Panc1 (cell line): ENCODE measurements around the gene PTPN2. TPM values are rescaled to one million over a fixed set of nuclear protein-coding genes. Genes with fewer than 3 reads are reported as not detected.

Source experiments
- ATAC-seq: fragments of 200-7000 bp; cut with Tn5 transposase; 2 replicates; pipeline ENCODE4 v1.9.1; 2020; ENCODE audit warnings: mild to moderate bottlenecking, moderate library complexity
- BruUV-seq: library from RNA; stranded (reverse); fragments of 400-500 nt; replicated peaks from 2 replicates; lab custom pipeline; 2021; lab: Mats Ljungman, UMichigan
- CTCF ChIA-PET: fragments of 300-600 bp; sonication (Branson Sonifier 250); formaldehyde crosslinking; loops from one replicate; lab custom pipeline; 2022; ENCODE audit warnings: antibody characterized with exemption; lab: Charles Lee
- POLR2A ChIA-PET: fragments of 300-600 bp; sonication (Branson Sonifier 250); formaldehyde crosslinking; loops from one replicate; lab custom pipeline; 2022; ENCODE audit warnings: antibody characterized with exemption; lab: Charles Lee
- DNase-seq: peaks from one replicate; pipeline ENCODE4 v3.0.0-alpha.2; 2010; ENCODE audit warnings: low read depth, low spot score
- H3K27ac ChIP-seq: 2 replicates; pipeline ENCODE4 v1.5.1; 2011; ENCODE audit warnings: mild to moderate bottlenecking, low read length, inconsistent platforms
- H3K27me3 ChIP-seq: fragments of 200-500 bp; sonication (Bioruptor generic); 2 replicates; pipeline ENCODE4 v1.6.0; 2014; ENCODE audit warnings: low read length, inconsistent platforms; ENCODE audit not compliant: control insufficient read depth, insufficient read depth
- H3K36me3 ChIP-seq: fragments of 200-500 bp; sonication (Bioruptor generic); 2 replicates; pipeline ENCODE4 v1.5.1; 2014; ENCODE audit warnings: inconsistent platforms, mild to moderate bottlenecking, low read length, moderate library complexity; ENCODE audit not compliant: control insufficient read depth, insufficient read depth
- H3K4me1 ChIP-seq: 2 replicates; pipeline ENCODE4 v1.5.1; 2011; ENCODE audit warnings: inconsistent platforms, mild to moderate bottlenecking, low read length, moderate library complexity; ENCODE audit not compliant: control insufficient read depth, insufficient read depth
- H3K4me3 ChIP-seq, 2 experiments: 2 replicates each; pipeline ENCODE4 v1.5.1; 2011 to 2012; ENCODE audit warnings: low read depth in 2 of 2, low read length in 2 of 2, mild to moderate bottlenecking in 2 of 2, inconsistent platforms in 1 of 2, moderate library complexity in 1 of 2
- H3K9me3 ChIP-seq: fragments of 200-500 bp; sonication (Bioruptor generic); 2 replicates; pipeline ENCODE4 v1.5.1; 2014; ENCODE audit warnings: low read depth, mild to moderate bottlenecking, inconsistent platforms, low read length, moderate library complexity; ENCODE audit not compliant: control insufficient read depth, insufficient read depth
- CTCF ChIP-seq: fragments of 450-650 bp; IDR thresholded peaks from 2 replicates; pipeline ENCODE4 v1.5.1; 2017; ENCODE audit warnings: mild to moderate bottlenecking
- POLR2AphosphoS5 ChIP-seq: IDR thresholded peaks from 2 replicates; pipeline ENCODE4 v1.6.1; 2012; ENCODE audit warnings: mild to moderate bottlenecking, low read depth, low read length, moderate library complexity
- REST ChIP-seq, 2 experiments: IDR thresholded peaks; 2 replicates each; pipeline ENCODE4 v1.6.1; 2011 to 2012; ENCODE audit warnings: low read depth in 2 of 2, control low read depth in 1 of 2, low read length in 1 of 2, mild to moderate bottlenecking in 1 of 2, moderate library complexity in 1 of 2; ENCODE audit not compliant: insufficient read depth in 1 of 2
- SIN3A ChIP-seq: IDR thresholded peaks from 2 replicates; pipeline ENCODE4 v1.6.1; 2012; ENCODE audit warnings: low read depth, mild to moderate bottlenecking, low read length, moderate library complexity, borderline replicate concordance; ENCODE audit not compliant: insufficient read depth
- TCF7L2 ChIP-seq: IDR thresholded peaks from 2 replicates; pipeline ENCODE4 v1.6.1; 2011; ENCODE audit warnings: mild to moderate bottlenecking, low read depth, low read length, inconsistent platforms
- in situ Hi-C: cut with HindIII; loops from 2 replicates; pipeline ENCODE4 v1.10.0; 2016; ENCODE audit warnings: low sequenced_read_pairs, low pct_unique_long_range_greater_than_20kb
- intact Hi-C: fragments of 100-400 bp; cut with micrococcal nuclease; formaldehyde crosslinking; loops from one replicate; pipeline ENCODE4 v1.10.0; 2022; ENCODE audit not compliant: unreplicated experiment
- total RNA-seq: library from RNA; stranded (reverse); gene quantifications from one replicate; pipeline ENCODE4 v1.2.1, GENCODE V29; 2021; ENCODE audit not compliant: unreplicated experiment

The PTPN2 gene
- total RNA-seq, 1 experiment from 2014 or later, result 34.8 TPM

DNA sequence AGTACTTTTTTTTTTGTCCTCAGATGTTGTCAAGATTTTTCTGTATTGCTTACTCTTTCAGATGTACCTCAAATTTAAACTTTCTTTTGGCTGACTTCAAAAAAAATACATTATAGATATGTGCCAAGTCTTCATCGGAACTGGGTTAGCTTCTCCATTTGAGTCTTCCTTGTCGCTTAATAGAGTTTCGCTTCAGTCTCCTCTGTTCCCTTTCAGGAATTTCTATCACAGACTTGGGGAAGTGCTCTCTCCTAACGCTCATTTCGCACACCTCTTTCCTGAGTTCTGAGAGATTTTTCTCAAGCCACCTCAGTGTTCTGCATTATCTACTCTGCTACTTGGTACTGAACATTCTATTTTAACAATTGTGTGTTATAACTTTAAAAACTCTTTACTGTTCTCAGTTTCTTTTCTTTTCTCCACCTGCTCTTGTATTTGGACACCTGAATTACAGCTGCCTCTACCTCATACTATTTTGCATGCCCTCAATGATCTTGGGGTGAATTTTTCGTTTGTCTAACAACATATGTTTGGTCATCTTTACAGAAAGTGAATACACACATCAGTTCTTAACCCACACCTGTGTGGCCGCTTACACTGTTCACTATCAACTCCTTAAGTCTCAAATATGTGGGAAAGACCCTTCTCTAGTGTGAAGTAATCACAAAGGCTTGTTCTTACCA, 16.5 kb downstream of the PTPN2 start:
- intact Hi-C loops, result no loop called here
- Histone ChIP-seq H3K9me3 (no peaks in the 10 kb centered on the region), H3K27ac (no peak overlapping the region), H3K4me3 (no peak overlapping the region), H3K4me1 (no peaks in the 10 kb centered on the region), H3K36me3 (no peaks in the 10 kb centered on the region), H3K27me3 (no peaks in the 10 kb centered on the region)
- ATAC-seq (no peak), DNase-seq (no peak)
- CTCF ChIA-PET, result no interaction called here
- TSS peak; percentile 33 for BruUV-seq
- POLR2A ChIA-PET, result no interaction called here
- in situ Hi-C loops, result no loop called here
- no peak for TF ChIP-seq POLR2AphosphoS5
- no peak for TF ChIP-seq CTCF
- TF ChIP-seq REST (IDR thresholded peaks at IDR 0.05; ENCODE audit: insufficient read depth in 1 of 2, low read depth in 2 of 2, low read length in 1 of 2), result no peak
- no peak for TF ChIP-seq TCF7L2
- no peak for TF ChIP-seq SIN3A

DNA sequence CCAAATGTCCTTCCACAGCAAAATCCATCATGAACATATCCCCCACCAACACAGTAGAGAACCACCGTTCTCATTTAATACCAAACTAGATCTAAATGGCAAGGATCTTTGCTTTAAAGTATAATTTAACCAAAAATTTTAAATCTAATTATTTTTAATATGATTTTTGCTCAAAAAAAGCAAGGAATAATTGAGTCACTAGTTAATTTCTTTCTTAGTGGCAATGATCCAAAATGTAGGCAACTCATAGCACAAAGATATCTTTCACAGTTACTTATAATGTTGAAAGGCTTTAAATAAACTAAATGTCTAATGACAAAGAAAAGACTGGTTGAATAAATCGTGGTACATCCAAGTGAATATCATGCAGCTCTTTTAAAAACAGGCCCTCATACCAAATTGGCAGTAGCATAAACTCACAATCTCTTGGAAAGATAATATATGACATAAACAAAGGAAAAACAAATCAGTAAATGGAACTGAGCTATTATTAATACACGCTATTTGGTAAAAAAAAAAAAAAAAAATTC, 20.3 kb downstream of the PTPN2 start:
- no peaks in the 10 kb centered on the region for H3K9me3 ChIP-seq
- no TSS peak for BruUV-seq
- no peak for TF ChIP-seq CTCF
- TF ChIP-seq TCF7L2, result no peak
- TF ChIP-seq POLR2AphosphoS5, result no peak
- no peak for TF ChIP-seq REST (IDR thresholded peaks at IDR 0.05; ENCODE audit: insufficient read depth in 1 of 2, low read depth in 2 of 2, low read length in 1 of 2)
- no peak for TF ChIP-seq SIN3A
- intact Hi-C loops, result no loop called here
- H3K27me3 ChIP-seq, result no peaks in the 10 kb centered on the region
- H3K4me1 ChIP-seq, result no peaks in the 10 kb centered on the region
- DNase-seq (no peak), ATAC-seq (no peak)
- POLR2A ChIA-PET, result no interaction called here
- H3K27ac ChIP-seq, result no peak overlapping the region
- no peak overlapping the region for H3K4me3 ChIP-seq
- CTCF ChIA-PET, result interaction anchor here (0.6 to 0.7 kb wide), 3 partner anchors 16 to 145 kb away, joined by 3 to 6 read pairs (median 4); no protein-coding TSS in a partner anchor
- H3K36me3 ChIP-seq, result no peaks in the 10 kb centered on the region
- in situ Hi-C loops, result no loop called here
